Nucleus accumbens (tissue), 56 donors: ENCODE measurements around the gene BUD13.
"Not testable (repeated sequence)": the region's sequence is repeated elsewhere in the genome, so short reads cannot be mapped to it uniquely, and the experiment has no call there.

Experiments used
- DNase-seq, 56 donors: peaks; one replicate each; lab custom pipeline; 2025; lab: John Stamatoyannopoulos, UW

BUD13 gene

GRCh38 chr11:116772443-116773202 lies at the start of gene BUD13:
BUD13 (minus strand) TSS chr11:116772987; CDS start chr11:116772964, 23 bp downstream.
- DNase-seq = peak in 55 of 56 donors; percentile 34 to 93 (median 84)

GRCh38 chr11:116822575-116822974 lies 49.8 kb upstream of the BUD13 start:
- DNase-seq = no peak

- DNase-seq = no peak
These were observed 48.5 kb upstream of the BUD13 start for GRCh38 chr11:116821050-116821918.

- DNase-seq = no peak
These were observed 46.3 kb upstream of the BUD13 start for GRCh38 chr11:116819049-116819448.

- no peak for DNase-seq
These were observed 41.7 kb upstream of the BUD13 start for GRCh38 chr11:116814502-116814901.

GRCh38 chr11:116813781-116814471 lies 41.1 kb upstream of the BUD13 start:
- no peak for DNase-seq

- DNase-seq = no peak
These were observed 40.4 kb upstream of the BUD13 start for GRCh38 chr11:116813170-116813569.

- no peak for DNase-seq
These were observed 39.3 kb upstream of the BUD13 start for GRCh38 chr11:116812109-116812508.

- no peak for DNase-seq
These were observed 38.4 kb upstream of the BUD13 start for GRCh38 chr11:116811194-116811593.

GRCh38 chr11:116808262-116809175 lies 35.7 kb upstream of the BUD13 start:
- DNase-seq = no peak

GRCh38 chr11:116807601-116808261 lies 34.9 kb upstream of the BUD13 start:
- DNase-seq = no peak

- DNase-seq = no peak
These were observed 31.2 kb upstream of the BUD13 start for GRCh38 chr11:116804001-116804400.

GRCh38 chr11:116801662-116802061 lies 28.9 kb upstream of the BUD13 start:
- not testable (repeated sequence) for DNase-seq

- DNase-seq = no peak
These were observed 27.8 kb upstream of the BUD13 start for GRCh38 chr11:116800610-116801009.

- no peak for DNase-seq
These were observed 25.6 kb upstream of the BUD13 start for GRCh38 chr11:116798368-116798767.

GRCh38 chr11:116797816-116798215 lies 25.0 kb upstream of the BUD13 start:
- DNase-seq = no peak

- DNase-seq = no peak
These were observed 23.8 kb upstream of the BUD13 start for GRCh38 chr11:116796548-116796947.

- DNase-seq = no peak
These were observed 22.1 kb upstream of the BUD13 start for GRCh38 chr11:116794851-116795250.

GRCh38 chr11:116793772-116794097 lies 20.9 kb upstream of the BUD13 start:
- DNase-seq = peak in 1 of 56 donors; percentile 14
